Endothelial cell (in vitro differentiated cells): Measurements from ENCODE around the gene MSANTD1. TPM values are rescaled to one million over a fixed set of nuclear protein-coding genes. Genes with fewer than 3 reads are reported as not detected.

Experiments used
- DNase-seq: peaks from one replicate; pipeline ENCODE4 v3.0.0; 2021; ENCODE audit warnings: low spot score
- H3K27ac Mint-ChIP-seq: one replicate; pipeline ENCODE4 v1.8.0; 2021; ENCODE audit warnings: mixed read lengths, inconsistent platforms; ENCODE audit not compliant: unreplicated experiment
- H3K27me3 Mint-ChIP-seq: one replicate; pipeline ENCODE4 v1.8.0; 2021; ENCODE audit warnings: mild to moderate bottlenecking, moderate library complexity, mixed read lengths, inconsistent platforms; ENCODE audit not compliant: unreplicated experiment
- H3K36me3 Mint-ChIP-seq: one replicate; pipeline ENCODE4 v1.8.0; 2021; ENCODE audit warnings: mild to moderate bottlenecking, low read depth, mixed read lengths, inconsistent platforms; ENCODE audit not compliant: unreplicated experiment
- H3K4me1 Mint-ChIP-seq: one replicate; pipeline ENCODE4 v1.8.0; 2021; ENCODE audit warnings: mild to moderate bottlenecking, mixed read lengths, inconsistent platforms; ENCODE audit not compliant: unreplicated experiment
- H3K4me3 Mint-ChIP-seq: one replicate; pipeline ENCODE4 v1.8.0; 2021; ENCODE audit warnings: mild to moderate bottlenecking, mixed read lengths, inconsistent platforms; ENCODE audit not compliant: unreplicated experiment
- H3K9me3 Mint-ChIP-seq: one replicate; pipeline ENCODE4 v1.8.0; 2021; ENCODE audit warnings: mixed read lengths, inconsistent platforms; ENCODE audit not compliant: unreplicated experiment
- total RNA-seq: library from RNA; stranded (reverse); fragmentation: NEBNext Ultra II Directional; extraction: Animal tissue kit (Norgen Biotek cat#: 25700); gene quantifications from one replicate; pipeline ENCODE4 v1.2.1, GENCODE V29; 2021; ENCODE audit not compliant: unreplicated experiment
- TF ChIP-seq, protein P1 (sequence below): fragments of 200-600 bp; sonication (generic); IDR thresholded peaks from one replicate; pipeline ENCODE4 v1.5.0; 2021; ENCODE audit warnings: antibody characterized with exemption; ENCODE audit not compliant: unreplicated experiment

The MSANTD1 gene
- total RNA-seq, 1 donor from 2014 or later: 0.97 TPM

DNA sequence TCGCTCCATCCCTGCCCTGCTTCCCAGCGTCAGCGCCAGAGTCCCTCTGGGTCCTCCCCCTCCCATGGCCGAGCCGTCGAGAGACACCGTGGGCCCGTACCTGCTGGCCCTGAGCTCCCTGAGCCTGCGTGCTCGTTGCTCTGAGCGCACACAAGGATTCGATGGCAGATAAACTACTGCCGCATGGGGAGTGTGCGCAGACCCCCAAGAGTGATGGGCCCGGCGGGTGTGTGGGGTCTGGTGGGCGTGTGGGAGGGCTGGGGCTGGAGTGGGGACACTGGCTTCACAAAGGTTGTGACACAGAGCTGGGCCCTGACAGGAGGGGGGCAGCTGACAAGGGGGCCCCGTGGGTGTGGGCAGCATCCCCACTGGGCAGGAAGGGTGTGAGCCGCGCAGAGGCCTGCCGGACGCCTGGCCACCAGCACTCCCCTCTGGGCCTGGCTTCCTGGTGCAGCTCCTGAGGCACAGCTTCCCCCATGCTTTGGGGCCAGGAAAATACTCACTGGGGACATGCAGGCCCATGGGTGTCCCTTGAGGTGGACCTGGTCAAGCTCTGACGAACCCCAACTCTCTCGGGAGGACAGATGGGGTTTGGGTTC lies 39.1 kb downstream of the MSANTD1 start:
- DNase-seq: no peak
- H3K4me1 Mint-ChIP-seq: peaks cover 26% of the 10 kb centered on the region
- H3K27ac Mint-ChIP-seq: no peak overlapping the region
- no peak overlapping the region for H3K4me3 Mint-ChIP-seq
- H3K36me3 Mint-ChIP-seq: no peaks in the 10 kb centered on the region
- TF ChIP-seq, protein P1, sequence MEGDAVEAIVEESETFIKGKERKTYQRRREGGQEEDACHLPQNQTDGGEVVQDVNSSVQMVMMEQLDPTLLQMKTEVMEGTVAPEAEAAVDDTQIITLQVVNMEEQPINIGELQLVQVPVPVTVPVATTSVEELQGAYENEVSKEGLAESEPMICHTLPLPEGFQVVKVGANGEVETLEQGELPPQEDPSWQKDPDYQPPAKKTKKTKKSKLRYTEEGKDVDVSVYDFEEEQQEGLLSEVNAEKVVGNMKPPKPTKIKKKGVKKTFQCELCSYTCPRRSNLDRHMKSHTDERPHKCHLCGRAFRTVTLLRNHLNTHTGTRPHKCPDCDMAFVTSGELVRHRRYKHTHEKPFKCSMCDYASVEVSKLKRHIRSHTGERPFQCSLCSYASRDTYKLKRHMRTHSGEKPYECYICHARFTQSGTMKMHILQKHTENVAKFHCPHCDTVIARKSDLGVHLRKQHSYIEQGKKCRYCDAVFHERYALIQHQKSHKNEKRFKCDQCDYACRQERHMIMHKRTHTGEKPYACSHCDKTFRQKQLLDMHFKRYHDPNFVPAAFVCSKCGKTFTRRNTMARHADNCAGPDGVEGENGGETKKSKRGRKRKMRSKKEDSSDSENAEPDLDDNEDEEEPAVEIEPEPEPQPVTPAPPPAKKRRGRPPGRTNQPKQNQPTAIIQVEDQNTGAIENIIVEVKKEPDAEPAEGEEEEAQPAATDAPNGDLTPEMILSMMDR: no peak
- H3K9me3 Mint-ChIP-seq: no peaks in the 10 kb centered on the region
- H3K27me3 Mint-ChIP-seq: peaks cover 10% of the 10 kb centered on the region

- no peak overlapping the region for H3K4me3 Mint-ChIP-seq
- no peak for DNase-seq
- peaks cover 26% of the 10 kb centered on the region for H3K4me1 Mint-ChIP-seq
These were observed 39.7 kb downstream of the MSANTD1 start for GRCh38 chr4:3288571-3289094.

GRCh38 chr4:3290476-3290875 lies 41.5 kb downstream of the MSANTD1 start:
- no peak overlapping the region for H3K4me3 Mint-ChIP-seq
- H3K27ac Mint-ChIP-seq: peak overlapping the region; percentile 42
- H3K36me3 Mint-ChIP-seq: no peaks in the 10 kb centered on the region
- peaks cover 7% of the 10 kb centered on the region for H3K27me3 Mint-ChIP-seq
- H3K4me1 Mint-ChIP-seq: peaks cover 40% of the 10 kb centered on the region
- no peak for DNase-seq
- TF ChIP-seq, protein P1: no peak
- H3K9me3 Mint-ChIP-seq: no peaks in the 10 kb centered on the region

More at GRCh38 chr4:3288571-3289094, 39.7 kb downstream of the MSANTD1 start:
- no peak overlapping the region for H3K27ac Mint-ChIP-seq
- no peaks in the 10 kb centered on the region for H3K9me3 Mint-ChIP-seq
- H3K27me3 Mint-ChIP-seq: peaks cover 5% of the 10 kb centered on the region
- no peaks in the 10 kb centered on the region for H3K36me3 Mint-ChIP-seq
- TF ChIP-seq, protein P1: no peak

- H3K4me1 Mint-ChIP-seq: peaks cover 40% of the 10 kb centered on the region
- H3K4me3 Mint-ChIP-seq: no peak overlapping the region
- peaks cover 9% of the 10 kb centered on the region for H3K27me3 Mint-ChIP-seq
- no peak overlapping the region for H3K27ac Mint-ChIP-seq
- H3K9me3 Mint-ChIP-seq: no peaks in the 10 kb centered on the region
- TF ChIP-seq, protein P1: no peak
- no peak for DNase-seq
- no peaks in the 10 kb centered on the region for H3K36me3 Mint-ChIP-seq
These were observed 41.9 kb downstream of the MSANTD1 start for GRCh38 chr4:3290889-3291321.

- TF ChIP-seq, protein P1: no peak
- Mint-ChIP-seq H3K4me3 (peak overlapping the region; percentile 92), H3K9me3 (no peaks in the 10 kb centered on the region), H3K36me3 (no peaks in the 10 kb centered on the region), H3K27ac (peak overlapping the region; percentile 89), H3K27me3 (peaks cover 9% of the 10 kb centered on the region), H3K4me1 (peaks cover 46% of the 10 kb centered on the region)
- DNase-seq: no peak
These were observed 42.5 kb downstream of the MSANTD1 start for GRCh38 chr4:3291411-3291968.
